GM12875 (cell line): ENCODE measurements around the gene NR2E3.
"Not testable (repeated sequence)": the region's sequence is repeated elsewhere in the genome, so short reads cannot be mapped to it uniquely, and the experiment has no call there.

Experiments used
- H3K4me3 ChIP-seq: one replicate; pipeline ENCODE4 v1.5.1; 2011; ENCODE audit warnings: low read depth, low read length, control low read depth
- CTCF ChIP-seq: IDR thresholded peaks from 2 replicates; pipeline ENCODE4 v1.5.1; 2011; ENCODE audit warnings: low read depth, mild to moderate bottlenecking, control low read depth, inconsistent platforms, low read length, moderate library complexity, borderline replicate concordance; ENCODE audit not compliant: insufficient read depth

NR2E3 gene

GRCh38 chr15:71830981-71831380 is 20.6 kb downstream of the NR2E3 start:
- TF ChIP-seq CTCF = no peak
- no peak overlapping the region for H3K4me3 ChIP-seq

- no peak overlapping the region for H3K4me3 ChIP-seq
- TF ChIP-seq CTCF = no peak
These were observed 31.2 kb downstream of the NR2E3 start for GRCh38 chr15:71841563-71841962.

GRCh38 chr15:71844916-71845315 is 34.6 kb downstream of the NR2E3 start:
- TF ChIP-seq CTCF = no peak
- H3K4me3 ChIP-seq = no peak overlapping the region

GRCh38 chr15:71853543-71853942 is 43.2 kb downstream of the NR2E3 start:
- no peak overlapping the region for H3K4me3 ChIP-seq
- TF ChIP-seq CTCF = no peak

GRCh38 chr15:71858232-71858631 is 47.9 kb downstream of the NR2E3 start:
- not testable (repeated sequence) for H3K4me3 ChIP-seq
